GM13976 (cell line): Measurements from ENCODE around the gene RPLP1.

Experiments
- DNase-seq: peaks from one replicate; pipeline ENCODE4 v3.0.0; 2012; ENCODE audit warnings: low spot score
- CTCF ChIP-seq: IDR thresholded peaks from 2 replicates; pipeline ENCODE4 v1.5.1; 2012; ENCODE audit warnings: borderline replicate concordance, mild to moderate bottlenecking; ENCODE audit not compliant: insufficient read depth; ENCODE audit errors: extremely low read depth, missing control alignments, control extremely low read depth
- in situ Hi-C: fragments of 300-500 bp; cut with MboI; formaldehyde crosslinking; loops from one replicate; pipeline ENCODE4 v1.12.0; 2022; ENCODE audit warnings: low sequenced_read_pairs, mixed read lengths, inconsistent platforms; ENCODE audit not compliant: unreplicated experiment

The RPLP1 gene

GRCh38 chr15:69489073-69489571 is 36.5 kb downstream of the RPLP1 start:
- no peak for DNase-seq
- in situ Hi-C loops = loop anchor here (25.0 kb wide), 1 partner anchor 998 kb away; no protein-coding TSS in a partner anchor
- no peak for TF ChIP-seq CTCF

- in situ Hi-C loops = loop anchor here (25.0 kb wide), 1 partner anchor 997 kb away; no protein-coding TSS in a partner anchor
- DNase-seq = no peak
- TF ChIP-seq CTCF = no peak
Measured at GRCh38 chr15:69490356-69491037, 37.9 kb downstream of the RPLP1 start.

- TF ChIP-seq CTCF = no peak
- no peak for DNase-seq
- in situ Hi-C loops = loop anchor here (25.0 kb wide), 1 partner anchor 996 kb away; no protein-coding TSS in a partner anchor
Measured at GRCh38 chr15:69491038-69491505, 38.5 kb downstream of the RPLP1 start.

- in situ Hi-C loops = loop anchor here (25.0 kb wide), 1 partner anchor 994 kb away; no protein-coding TSS in a partner anchor
- no peak for DNase-seq
- no peak for TF ChIP-seq CTCF
Measured at GRCh38 chr15:69493406-69493805, 40.8 kb downstream of the RPLP1 start.

- TF ChIP-seq CTCF = no peak
- in situ Hi-C loops = loop anchor here (25.0 kb wide), 1 partner anchor 991 kb away; no protein-coding TSS in a partner anchor
- DNase-seq = no peak
Measured at GRCh38 chr15:69496001-69496400, 43.4 kb downstream of the RPLP1 start.

- no peak for TF ChIP-seq CTCF
- in situ Hi-C loops = loop anchor here (25.0 kb wide), 1 partner anchor 990 kb away; no protein-coding TSS in a partner anchor
- DNase-seq = no peak
Measured at GRCh38 chr15:69497076-69497475, 44.5 kb downstream of the RPLP1 start.

- DNase-seq = no peak
- no peak for TF ChIP-seq CTCF
- in situ Hi-C loops = loop anchor here (25.0 kb wide), 1 partner anchor 990 kb away; no protein-coding TSS in a partner anchor
Measured at GRCh38 chr15:69497667-69498066, 45.0 kb downstream of the RPLP1 start.
